SIG-M5 treated with dmso at 0.1 percent for 504 hours (cell line): ENCODE measurements around the gene SRMS.

Experiments
- DNase-seq: peaks from one replicate; lab custom pipeline; 2025; ENCODE audit not compliant: unreplicated experiment; lab: John Stamatoyannopoulos, UW

Gene SRMS

DNA sequence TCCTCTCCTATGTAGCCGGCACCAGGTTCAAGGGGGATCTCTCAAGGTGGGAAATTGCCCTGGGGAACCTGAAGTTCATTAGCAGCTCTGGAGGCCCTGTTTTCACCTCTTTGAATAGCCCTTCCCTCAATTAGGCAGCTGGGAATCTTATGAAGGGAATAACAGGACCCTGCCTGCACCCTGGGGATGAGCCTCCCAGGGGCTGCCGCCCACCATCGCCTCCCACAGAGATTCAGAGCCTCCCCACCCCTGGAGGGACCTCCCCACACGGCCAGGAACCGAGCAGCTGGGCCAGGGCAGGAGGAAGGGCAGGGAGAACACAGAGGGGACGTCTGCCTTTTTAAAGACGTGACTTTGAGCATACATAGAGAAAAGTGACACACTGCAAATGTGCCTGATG lies 44.0 kb downstream of the SRMS start:
- no peak for DNase-seq

DNA sequence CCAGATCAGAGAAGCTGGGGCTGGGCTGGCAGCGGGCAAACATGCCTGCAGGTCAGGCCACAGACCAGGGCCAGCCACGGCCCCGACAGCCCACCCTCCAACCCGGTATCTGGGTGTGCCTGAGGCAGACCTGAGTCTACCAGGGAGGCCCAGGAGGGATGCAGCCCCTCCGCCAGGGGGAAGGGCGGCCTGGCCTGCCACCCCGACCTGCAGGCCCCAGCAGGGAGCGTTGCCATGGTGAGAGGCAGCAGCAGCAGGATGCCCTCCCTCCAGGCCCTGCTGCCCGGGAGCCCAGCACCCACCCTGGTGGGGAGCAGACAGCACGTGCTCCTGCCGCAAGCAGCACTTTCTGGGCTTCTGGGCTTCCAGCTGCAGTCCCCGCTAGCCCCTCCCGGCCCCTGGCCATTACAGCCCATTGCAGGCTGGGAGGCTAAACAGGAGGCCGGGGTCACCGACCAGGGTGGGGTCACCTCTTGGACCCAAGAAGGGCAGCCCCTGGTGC lies 44.8 kb downstream of the SRMS start:
- no peak for DNase-seq

DNA sequence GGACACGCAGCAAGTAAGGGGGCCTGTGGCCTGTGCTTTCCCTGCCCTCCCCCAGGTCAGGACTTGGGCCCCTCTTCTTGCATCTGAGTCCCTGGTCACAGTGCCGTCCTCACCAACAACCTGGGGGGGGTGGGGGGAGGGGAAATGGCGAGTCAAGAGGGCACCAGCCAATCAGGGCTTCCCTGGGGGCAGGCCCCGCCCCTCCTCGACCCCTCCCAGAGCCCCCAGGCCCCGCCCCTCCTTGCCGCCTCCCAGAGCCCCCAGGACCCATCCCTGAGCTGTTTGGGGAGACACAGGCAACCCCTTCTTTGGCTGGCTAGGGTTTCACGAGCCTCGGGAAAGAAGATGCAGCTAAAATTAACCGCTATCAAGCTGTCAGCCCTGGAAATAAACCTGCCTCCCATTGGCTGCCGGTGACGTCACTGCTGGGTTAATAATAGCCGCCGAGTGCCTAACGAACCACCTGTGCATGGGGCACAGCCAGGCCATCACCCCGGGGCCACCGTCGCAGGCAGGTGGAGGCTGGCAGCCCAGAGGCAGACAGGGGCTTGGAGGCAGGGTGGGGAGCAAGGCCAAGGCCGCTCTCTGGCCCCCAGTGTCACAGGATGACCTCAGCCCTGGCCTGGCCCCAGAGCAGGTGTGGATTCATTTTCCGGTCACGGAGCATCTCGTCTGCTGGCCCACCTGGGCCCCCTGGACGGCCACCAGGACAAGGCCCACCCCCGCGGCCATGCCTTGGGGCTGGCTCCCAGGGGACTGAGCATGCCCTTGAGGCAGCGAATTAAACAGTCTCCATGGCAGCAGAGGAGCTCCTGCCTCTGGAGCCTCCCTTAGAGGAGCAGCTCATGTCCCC lies 45.5 kb downstream of the SRMS start:
- no peak for DNase-seq

DNA sequence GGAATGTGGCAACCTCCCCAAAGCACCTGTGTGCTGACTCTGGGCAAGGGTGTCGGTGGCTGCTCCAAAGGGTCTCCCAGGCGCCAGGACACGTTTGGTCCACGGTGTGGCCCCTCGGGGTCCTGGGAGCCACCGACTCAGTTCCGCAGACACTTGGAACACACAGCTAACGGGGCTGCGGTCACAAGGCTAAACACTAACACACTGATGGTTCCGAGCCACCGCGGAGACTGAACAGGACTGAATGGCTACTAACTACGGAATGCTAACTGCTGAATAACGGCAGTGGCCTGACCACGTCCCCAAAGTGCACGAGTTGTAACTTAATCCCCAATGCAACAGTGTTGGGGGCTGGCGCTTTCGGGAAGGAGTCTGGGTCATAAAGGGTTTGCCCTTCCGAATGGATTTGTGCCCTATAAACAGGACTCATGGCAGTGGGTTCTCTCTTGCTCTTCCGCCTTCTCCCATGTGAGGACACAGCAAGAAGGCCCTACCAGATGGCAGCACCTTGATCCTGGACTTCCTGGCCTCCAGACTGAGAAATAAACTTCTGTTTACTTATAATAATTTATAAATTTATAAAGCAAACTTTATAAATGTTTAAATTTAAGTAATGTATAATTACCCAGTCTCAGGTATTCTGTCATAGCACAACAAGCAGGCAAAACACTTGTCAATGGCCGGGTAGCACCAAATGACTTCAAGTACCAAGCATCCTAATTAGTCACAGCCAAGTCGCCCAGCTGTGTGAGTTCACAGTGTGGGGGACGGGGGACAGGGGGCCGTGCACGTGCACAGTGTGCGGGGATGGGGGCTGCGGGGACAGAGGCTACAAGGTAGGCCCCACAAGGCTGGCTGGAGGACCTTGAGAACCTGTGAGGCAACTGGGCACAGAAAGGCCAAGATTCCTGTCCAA lies 46.4 kb downstream of the SRMS start:
- no peak for DNase-seq

DNA sequence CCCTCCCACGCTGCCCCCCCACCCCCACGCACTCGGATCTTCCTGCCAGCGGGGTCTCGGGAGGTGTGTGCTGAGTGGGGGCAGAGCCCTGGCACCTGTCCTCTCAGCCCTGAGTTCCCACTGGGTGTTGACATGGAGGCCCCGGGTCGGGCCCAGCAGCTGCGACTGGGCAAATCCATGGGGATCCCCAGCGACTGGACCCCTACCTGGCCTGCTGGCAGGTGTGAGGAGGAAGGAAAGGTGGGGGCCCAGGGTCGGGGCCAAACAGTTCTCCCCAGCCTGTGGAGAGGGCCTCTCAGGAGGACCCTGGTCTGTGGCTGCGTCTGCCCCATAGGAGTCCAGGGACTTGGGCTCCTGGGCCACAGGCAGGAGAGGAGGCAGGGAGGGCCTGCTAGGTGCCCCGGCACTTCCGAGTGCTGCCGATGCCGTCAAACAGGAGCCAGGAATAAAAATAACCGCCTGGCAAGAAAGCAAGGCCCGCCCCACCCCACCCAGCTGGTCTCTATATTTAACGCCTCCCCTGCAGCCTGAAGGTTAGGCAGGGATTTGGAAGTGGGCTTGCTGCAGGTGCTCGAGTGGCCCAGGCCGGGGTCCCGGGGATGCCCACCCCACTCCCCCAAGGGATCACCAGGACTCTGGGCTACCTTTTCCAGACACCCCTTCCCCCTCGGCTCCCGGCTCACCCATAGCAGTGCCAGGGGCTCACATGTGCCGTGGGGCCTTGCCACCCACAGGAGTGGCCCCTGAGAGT lies 47.2 kb downstream of the SRMS start:
- DNase-seq = no peak

DNA sequence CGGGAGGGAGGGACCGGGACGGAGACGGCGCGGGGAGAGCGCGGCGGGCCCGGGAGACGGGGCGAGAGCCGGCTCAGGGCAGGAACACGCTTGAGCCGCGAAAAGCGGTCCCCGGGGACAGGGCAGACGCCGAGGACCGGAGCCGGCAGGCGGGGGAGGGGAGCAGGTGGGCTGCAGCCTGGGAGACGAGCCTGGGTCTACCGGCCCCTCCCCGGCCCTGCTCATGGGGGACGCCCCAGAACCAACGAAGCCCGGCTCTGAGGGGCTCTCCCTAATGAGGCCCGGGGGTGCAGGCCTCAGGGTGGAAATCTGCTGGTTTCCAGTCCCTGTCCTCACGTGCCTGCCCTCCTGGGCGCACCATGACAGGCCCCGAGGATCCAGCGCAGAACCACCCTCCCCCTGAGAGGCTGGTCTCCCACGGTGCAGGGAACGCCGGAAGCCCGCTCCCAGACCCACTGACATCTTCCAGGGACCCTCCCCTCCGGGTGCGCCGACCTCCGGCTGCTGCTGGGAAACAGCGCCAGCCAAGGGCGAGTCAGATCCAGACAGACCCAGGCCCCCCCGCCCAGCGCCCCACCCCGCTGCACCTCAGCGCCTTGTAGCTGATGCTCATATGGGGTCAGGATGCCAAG lies 48.1 kb downstream of the SRMS start:
- no peak for DNase-seq

DNA sequence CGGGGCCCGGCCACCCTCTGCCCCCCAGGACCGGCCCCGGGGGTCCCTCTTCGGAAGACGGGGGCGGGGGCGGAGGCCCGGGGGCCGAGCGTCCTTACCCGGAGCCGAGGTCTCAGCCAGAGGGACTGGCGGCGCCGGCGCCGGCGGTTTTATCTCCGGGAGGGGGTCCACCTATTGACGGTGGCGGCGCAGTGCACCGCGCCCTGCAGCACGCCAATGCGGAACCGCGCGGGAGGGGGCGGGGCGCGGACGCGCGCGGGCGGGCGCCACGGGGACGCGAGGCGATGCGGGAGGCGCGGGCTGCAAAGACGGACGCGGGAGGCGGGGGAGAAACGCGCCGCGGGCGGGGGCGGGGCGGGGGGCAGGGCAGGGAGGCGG lies 48.6 kb downstream of the SRMS start, which contains the start of gene EEF1A2:
EEF1A2 (minus strand) TSS at position 124 of the 378 bp plus-strand sequence. CDS start 1,320 bp downstream, outside the sequence.
- no peak for DNase-seq

DNA sequence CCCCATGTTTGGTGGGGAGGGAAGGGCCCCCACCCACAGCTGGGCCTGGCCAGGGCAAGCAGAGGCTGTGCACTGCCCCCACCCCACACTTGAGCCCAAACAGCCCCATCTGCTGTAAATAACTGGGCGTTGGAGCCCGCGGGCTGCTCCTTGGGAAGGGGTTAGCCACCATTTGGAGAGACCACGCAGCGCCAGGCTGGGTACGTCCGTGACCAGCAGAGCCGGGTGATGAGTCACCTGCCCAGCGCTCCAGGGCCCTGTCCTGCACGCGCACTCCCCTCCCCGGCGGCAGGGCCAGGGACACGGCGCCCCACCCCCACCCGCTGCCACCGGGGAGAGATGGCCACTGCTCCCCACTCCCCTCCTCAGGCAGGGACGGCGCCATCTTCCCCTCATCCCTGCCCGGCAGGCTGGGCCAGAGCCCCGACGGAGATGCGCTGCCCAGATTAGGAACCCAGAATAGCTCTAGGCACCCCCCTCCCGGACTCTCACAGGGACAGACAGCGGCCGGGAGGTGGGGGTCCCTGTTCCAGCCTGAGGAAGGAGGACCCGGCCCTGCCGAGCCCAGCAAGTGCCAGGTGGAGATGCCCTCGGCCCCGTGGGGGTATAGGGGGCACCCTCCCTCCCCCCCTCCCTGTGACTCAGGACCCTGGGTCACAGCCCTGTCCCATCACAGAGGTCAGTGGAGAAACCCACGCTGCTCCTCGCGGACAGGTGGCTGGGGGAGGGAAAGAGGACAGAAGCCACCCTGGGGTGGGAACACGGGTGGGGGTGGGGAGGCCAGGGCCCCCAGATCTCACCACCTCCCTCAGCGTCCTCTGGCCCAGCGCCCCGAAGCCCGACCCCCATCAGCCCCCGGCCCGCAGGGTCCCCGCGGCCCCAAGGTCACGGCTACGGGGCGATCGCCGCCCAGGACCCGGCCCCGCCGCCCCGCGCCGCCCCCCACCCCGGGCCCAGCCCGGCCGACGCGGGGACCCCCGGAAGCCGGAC lies 49.3 kb downstream of the SRMS start:
- DNase-seq = no peak

DNA sequence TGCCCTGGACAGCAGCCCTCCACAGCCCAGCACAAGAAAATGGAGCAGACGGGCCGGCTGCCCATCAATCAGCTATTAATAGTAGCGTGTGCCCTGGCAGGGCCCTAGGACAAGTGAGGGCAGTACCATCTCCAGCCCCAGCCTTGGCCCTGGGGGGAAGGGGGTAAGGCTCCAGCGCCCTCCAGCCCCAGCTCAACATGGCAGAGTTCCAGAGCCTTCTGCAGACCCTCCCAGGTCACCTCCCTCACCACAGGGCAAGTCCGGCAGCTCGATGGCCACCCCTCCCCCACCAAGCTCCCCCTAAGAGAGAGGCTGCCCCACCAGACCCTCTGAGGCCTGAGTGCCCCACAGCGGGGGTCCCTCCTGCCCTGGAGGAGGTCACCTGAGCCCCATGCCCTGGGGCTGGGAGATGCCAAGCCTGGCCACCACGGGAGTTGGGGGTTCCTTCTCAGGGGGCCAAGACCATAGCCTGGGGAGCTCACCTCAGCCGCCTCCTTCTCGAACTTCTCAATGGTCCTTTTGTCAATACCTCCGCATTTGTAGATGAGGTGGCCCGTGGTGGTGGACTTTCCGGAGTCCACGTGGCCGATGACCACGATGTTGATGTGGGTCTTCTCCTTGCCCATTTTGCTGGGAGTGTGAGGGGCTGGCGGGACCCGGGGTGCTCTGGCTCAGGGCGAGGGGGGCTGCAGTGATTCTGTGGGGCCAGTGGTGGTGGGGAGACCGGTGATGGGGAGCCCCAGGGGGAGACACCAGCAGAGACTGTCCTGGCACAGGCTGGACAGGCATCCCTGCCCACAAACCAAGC lies 50.2 kb downstream of the SRMS start:
- no peak for DNase-seq

DNA sequence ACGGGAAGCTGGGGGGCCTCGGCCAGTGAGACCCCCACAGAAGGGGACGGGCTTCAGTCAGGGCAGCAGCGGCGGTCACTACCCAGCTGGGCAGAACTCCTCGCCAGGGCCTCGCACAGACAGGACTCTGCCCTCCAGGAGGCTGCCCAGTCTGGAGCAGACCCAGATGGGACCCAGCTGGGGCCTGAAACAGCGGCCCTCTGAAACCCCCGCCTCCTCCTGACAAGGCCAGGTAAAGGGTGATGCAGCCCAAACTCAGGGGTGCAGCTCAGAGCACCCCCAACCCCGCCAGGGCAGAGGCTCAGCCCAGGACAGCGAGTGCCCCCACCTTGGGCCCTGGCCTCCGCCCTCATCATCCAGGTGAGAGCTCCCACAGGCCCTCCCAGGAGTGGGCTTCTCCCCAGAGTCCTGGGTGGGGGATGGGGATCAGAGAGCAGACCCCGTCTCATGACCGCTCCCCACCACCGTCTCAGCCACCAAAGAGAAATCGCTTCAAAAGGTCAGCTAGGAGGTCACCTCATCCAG lies 50.9 kb downstream of the SRMS start:
- no peak for DNase-seq

DNA sequence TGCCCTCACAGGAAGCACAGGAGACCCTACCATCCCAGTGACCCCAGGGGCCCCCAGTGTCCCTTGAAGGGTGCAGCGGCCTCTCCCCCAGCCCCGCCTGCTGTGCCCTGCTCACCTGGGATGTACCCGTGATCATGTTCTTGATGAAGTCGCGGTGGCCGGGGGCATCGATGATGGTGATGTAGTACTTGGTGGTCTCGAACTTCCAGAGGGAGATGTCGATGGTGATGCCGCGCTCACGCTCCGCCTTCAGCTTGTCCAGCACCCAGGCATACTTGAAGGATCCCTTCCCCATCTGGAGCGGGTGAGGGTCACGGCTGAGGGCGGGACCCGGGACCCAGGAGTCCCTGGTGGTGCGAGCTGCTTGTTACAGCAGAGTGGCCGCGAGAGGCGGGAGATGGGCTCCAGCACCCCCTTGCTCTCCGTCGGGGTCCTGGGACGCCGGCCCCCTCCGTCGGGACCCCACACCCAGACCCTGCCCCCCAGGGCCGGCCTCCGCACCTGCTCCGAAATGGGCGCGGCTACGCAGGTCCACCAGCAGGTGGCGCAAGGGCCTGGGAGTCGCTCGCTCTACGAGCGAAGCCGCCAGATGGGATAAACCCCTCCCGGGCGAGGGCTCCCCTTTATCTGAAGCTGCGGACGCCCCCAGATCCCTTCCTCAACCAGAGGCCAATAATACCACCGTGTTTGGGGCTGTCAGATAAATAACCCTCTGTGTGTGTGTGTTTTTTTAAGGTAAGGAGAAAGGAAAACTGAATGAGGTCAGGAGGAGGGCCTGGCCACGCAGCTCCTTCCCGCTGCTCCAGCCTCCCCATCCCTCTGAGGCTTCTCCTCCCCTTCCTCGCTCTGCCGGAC lies 51.6 kb downstream of the SRMS start:
- peak; percentile 36 for DNase-seq

DNA sequence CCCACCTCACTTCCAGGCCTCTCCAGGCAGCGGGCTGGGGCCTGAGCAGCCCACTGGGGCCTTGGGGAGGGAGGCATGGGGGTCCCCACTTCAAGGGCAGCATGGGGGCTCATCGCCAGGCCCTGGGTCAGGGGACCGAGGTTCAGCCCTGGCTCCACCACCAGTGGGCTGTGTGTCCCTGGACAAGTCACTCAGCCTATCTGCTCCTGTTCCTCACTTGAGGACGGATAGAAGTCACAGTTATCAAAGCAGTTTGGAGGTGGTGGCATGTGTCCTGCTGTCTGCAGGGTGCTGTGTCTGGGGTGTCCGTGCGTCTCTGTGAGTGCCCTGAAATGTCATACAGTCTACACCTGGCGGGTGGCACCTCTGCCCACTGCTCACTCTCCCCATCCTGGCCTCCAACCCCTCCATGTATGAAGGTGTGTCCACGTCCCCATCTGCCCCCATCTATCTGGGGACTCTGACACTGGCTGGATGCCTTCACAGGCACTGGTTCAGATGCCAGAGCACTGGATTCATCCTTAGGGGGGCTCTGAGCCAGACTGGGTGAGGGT lies 52.3 kb downstream of the SRMS start:
- no peak for DNase-seq

DNA sequence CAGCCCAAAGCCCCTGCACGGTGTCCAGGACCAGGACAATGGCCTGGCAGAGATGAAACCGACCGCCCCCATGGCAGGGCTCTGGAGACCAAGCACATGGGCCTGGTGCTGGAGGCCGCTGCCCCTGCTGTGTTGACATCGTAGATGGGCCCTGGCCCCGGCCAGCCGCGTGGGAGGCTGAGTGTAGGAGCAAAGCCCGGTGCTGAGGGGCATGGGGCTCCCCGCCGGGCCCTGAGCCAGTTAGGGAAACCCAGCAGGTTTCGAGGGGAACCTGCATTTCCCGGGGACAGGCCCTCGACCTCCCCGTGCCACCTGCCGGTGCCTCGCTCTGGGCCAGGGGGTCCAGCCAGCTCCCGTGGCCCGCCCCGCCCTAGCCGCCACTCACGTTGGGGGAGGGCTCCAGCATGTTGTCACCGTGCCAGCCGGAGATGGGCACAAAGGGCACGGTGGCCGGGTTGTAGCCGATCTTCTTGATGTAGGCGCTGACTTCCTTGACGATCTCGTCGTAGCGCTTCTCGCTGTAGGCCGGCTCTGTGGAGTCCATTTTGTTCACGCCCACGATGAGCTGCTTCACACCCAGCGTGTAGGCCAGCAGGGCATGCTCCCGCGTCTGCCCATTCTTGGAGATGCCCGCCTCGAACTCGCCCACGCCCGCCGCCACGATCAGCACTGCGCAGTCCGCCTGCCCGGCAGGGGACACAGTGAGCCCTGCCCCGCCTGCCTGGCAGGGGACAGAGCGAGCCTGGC lies 53.0 kb downstream of the SRMS start:
- DNase-seq = no peak

DNA sequence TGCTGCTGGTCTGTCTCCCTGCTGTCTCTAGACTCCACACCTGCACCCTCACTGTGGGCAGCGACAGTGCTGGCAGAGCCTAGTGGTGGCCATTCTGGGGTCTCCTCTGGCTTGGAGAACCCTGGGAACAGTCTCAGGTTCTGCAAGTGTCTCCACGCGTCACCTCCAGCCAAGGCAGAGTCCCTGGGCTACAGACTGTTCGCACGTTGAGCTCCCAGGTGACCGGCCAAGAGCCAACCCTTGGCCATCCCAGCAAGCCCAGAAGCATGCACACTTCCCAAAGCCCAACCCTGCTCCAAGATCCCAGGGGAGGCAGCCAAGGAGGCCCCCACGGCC lies 53.5 kb downstream of the SRMS start:
- no peak for DNase-seq

DNA sequence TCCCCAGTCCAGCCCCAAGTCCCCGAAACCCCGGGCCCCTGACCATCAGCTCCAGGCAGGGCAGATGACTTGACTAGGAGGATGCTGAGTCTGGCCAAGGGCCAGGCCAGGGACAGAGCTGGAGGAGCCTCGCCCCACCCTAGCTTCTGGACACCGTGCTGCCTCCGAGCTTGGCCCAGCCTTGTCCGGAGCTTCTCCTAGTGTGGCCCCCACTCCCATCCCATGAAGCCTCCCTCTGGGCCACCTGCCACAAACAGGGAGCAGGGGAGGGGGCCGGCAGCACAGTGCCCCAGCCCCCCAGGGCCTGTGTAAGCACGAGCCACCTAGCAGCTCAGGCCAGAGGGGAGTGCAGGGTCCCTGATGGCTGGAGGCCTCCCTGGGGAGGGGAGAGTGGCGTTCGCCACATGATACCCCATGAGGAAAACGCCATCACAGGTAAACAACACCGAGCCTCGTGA lies 54.0 kb downstream of the SRMS start:
- no peak for DNase-seq

DNA sequence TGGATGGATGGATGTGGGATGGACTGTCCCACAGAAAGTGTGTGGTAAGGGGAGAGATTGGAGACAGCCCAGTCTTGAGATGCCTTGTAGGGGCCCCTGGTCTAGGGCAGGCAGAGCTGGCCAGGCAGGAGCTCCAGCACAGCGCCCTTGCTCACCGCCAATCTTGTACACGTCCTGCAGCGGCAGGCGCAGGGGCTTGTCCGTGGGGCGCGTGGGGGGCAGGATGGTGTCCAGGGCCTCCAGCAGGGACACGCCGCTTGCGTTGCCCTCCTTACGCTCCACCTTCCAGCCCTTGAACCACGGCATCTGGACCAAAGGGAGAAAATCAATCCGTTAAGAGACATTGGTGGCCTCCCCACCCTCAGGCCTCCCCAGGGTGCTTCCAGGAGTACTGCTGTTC lies 54.6 kb downstream of the SRMS start:
- no peak for DNase-seq
